ENCODE results near the gene TLN1. TPM values are rescaled to one million over a fixed set of nuclear protein-coding genes. Genes with fewer than 3 reads are reported as not detected.

TLN1 gene
- polyA plus RNA-seq, 1 experiment = 399 TPM

DNA sequence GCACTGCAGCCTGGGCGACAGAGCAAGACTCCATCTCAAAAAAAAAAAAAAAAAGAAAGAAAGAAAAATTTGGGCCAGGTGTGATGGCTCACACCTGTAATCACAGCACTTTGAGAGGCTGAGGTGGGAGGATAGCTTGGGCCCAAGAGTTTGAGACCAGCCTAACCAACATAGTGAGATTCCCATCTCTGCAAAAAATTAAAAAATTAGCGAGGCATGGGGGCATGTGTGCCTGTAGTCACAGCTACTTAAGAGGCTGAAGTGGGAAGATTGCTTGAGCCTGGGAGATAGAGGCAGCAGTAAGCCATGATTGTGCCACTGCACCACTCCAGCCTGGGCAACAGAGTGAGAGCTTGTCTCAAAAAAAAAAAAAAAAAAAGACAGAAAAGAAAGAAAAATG lies 78.4 kb downstream of the TLN1 start:
- no peak overlapping the region for H3K4me3 ChIP-seq (ENCODE audit: low read depth, low read length)
- POLR2A ChIA-PET = no interaction called here
- TF ChIP-seq, protein P1, sequence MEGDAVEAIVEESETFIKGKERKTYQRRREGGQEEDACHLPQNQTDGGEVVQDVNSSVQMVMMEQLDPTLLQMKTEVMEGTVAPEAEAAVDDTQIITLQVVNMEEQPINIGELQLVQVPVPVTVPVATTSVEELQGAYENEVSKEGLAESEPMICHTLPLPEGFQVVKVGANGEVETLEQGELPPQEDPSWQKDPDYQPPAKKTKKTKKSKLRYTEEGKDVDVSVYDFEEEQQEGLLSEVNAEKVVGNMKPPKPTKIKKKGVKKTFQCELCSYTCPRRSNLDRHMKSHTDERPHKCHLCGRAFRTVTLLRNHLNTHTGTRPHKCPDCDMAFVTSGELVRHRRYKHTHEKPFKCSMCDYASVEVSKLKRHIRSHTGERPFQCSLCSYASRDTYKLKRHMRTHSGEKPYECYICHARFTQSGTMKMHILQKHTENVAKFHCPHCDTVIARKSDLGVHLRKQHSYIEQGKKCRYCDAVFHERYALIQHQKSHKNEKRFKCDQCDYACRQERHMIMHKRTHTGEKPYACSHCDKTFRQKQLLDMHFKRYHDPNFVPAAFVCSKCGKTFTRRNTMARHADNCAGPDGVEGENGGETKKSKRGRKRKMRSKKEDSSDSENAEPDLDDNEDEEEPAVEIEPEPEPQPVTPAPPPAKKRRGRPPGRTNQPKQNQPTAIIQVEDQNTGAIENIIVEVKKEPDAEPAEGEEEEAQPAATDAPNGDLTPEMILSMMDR (IDR thresholded peaks at IDR 0.05; ENCODE audit: insufficient read depth, low read depth, low read length) = no peak
- DNase-seq (ENCODE audit: low read depth) = no peak
- CTCF ChIA-PET = interaction anchor here (1.7 kb wide), 1 partner anchor 42 kb away, joined by 9 read pairs; no protein-coding TSS in a partner anchor
- no peaks in the 10 kb centered on the region for H3K36me3 ChIP-seq (ENCODE audit: control insufficient read depth, insufficient read depth, low read length)
- H3K27me3 ChIP-seq (ENCODE audit: control insufficient read depth, insufficient read depth, low read length) = no peaks in the 10 kb centered on the region

DNA sequence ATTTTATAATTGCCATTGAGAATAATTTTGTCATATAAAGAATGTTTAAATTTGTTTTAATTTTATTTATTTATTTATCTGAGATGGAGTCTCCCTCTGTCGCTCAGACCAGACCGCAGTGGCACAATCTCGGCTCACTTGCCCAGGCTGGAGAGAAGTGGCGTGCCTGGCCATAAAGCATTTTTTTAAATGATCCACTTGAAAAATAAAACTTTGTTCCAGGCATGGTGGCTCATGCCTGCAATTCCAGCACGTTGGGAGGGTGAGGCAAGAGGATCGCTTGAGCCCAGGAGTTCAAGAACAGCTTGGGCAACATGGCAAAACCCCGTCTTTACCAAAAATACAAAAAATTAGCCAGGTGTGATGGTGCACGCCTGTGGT lies 79.2 kb downstream of the TLN1 start:
- H3K36me3 ChIP-seq (ENCODE audit: control insufficient read depth, insufficient read depth, low read length) = no peaks in the 10 kb centered on the region
- H3K27me3 ChIP-seq (ENCODE audit: control insufficient read depth, insufficient read depth, low read length) = no peaks in the 10 kb centered on the region
- ChIA-PET CTCF (interaction anchor here (1.7 kb wide), 1 partner anchor 43 kb away, joined by 9 read pairs; no protein-coding TSS in a partner anchor), POLR2A (no interaction called here)
- DNase-seq (ENCODE audit: low read depth) = no peak
- H3K4me3 ChIP-seq (ENCODE audit: low read depth, low read length) = no peak overlapping the region
- TF ChIP-seq, protein P1 (IDR thresholded peaks at IDR 0.05; ENCODE audit: insufficient read depth, low read depth, low read length) = no peak

DNA sequence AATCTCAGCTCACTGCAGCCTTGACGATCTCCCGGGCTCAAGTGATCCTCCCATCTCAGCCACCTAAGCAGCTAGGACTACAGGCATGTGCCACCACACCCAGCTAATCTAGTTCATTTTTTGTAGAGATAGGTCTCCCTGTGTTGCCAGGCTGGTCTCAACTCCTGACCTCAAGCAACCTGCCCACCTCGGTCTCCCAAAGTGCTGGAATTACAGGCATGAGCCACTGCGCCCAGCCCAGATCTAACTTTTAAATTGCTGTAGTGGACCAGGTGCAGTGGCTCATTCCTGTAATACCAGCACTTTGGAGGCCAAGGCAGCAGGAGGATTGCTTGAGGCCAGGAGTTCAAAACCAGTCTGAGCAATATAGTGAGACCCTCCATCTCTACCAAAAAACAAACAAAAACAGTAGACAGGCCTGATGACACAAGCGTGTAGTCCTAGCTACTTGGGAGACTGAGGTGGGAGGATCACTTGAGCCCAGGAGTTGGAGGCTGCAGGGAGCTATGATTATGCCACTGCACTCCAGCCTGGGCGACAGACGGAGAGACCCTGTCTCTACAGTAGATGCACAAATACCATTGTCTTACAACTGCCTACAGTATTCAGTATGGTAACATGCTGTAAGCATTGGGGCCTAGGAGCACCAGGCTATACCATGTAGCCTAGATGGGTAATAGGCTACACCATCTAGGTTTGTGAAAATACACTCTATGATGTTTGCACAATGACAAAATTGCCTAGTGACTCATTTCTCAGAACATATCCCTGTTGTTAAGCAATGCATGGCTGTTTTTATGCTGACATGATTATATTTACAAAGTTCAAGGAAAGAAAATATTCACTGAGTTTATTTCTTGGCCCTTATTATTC lies 79.8 kb downstream of the TLN1 start:
- POLR2A ChIA-PET = no interaction called here
- no peak for DNase-seq (ENCODE audit: low read depth)
- H3K4me3 ChIP-seq (ENCODE audit: low read depth, low read length) = no peak overlapping the region
- CTCF ChIA-PET = interaction anchor here (1.7 kb wide), 1 partner anchor 44 kb away, joined by 9 read pairs; no protein-coding TSS in a partner anchor
- TF ChIP-seq, protein P1 (IDR thresholded peaks at IDR 0.05; ENCODE audit: insufficient read depth, low read depth, low read length) = no peak
- H3K36me3 ChIP-seq (ENCODE audit: control insufficient read depth, insufficient read depth, low read length) = no peaks in the 10 kb centered on the region
- H3K27me3 ChIP-seq (ENCODE audit: control insufficient read depth, insufficient read depth, low read length) = no peaks in the 10 kb centered on the region

DNA sequence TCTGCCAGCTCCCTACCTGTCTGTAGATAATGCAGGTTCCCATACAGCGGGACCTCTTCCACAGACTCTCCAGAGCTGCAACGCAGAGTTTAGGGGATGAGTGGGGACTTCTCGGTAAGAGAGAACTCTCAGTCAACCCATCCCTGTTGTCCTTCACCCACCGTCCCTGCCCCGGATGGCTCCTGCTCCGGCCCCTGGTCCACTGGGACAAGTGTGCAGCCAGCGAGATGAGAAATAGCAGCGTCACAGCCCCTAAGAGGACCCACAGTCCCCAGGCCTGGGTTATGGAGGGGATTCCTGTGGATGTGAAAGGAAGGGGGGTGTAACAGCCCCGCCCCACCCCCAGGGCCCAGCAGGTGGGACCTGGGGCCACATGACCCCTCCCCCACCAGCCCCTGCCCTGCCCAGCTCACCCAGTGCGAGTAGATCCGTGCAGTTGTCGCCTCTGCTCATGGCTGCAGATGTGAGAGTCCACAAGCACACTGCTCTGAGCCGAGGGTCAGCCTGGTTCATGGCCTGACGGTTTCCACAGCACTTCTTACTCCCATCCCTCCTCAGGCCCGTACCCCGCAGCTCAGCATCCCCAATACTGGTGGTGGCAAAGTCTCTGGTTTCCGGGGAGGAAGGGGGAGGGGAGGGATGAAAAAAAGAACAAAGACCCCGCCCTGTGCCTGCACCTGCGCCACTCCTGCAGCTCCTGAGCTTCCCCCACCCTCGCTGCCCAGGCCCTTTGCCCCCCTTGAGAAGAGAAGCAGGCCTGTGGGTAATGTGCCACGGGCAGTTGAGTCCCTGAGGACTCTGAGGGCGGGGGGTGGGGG lies 81.4 kb downstream of the TLN1 start, which contains the start of gene SIT1:
TSS of gene SIT1 (minus strand) at position 591 of the 818 bp plus-strand sequence. CDS start at position 513, 78 bp downstream.
- ChIA-PET POLR2A (no interaction called here), CTCF (interaction anchor here (0.5 to 1.4 kb wide), 3 partner anchors 26 to 46 kb away, joined by 3 read pairs; no protein-coding TSS in a partner anchor)
- no peak for DNase-seq (ENCODE audit: low read depth)
- no peaks in the 10 kb centered on the region for H3K27me3 ChIP-seq (ENCODE audit: control insufficient read depth, insufficient read depth, low read length)
- no peak within 1 kb of the TSS for H3K4me3 ChIP-seq (ENCODE audit: low read depth, low read length)
- TF ChIP-seq, protein P1 (IDR thresholded peaks at IDR 0.05; ENCODE audit: insufficient read depth, low read depth, low read length) = no peak
- no peaks in the 10 kb centered on the region for H3K36me3 ChIP-seq (ENCODE audit: control insufficient read depth, insufficient read depth, low read length)

Measured in BJ (cell line).